HUES48 (cell line): Measurements from ENCODE around the gene SLC47A2.
"Not testable (repeated sequence)": the region's sequence is repeated elsewhere in the genome, so short reads cannot be mapped to it uniquely, and the experiment has no call there.

Experiments used
- H3K27ac ChIP-seq: one replicate; pipeline ENCODE4 v1.7.0; 2013; ENCODE audit warnings: low read depth, low read length, inconsistent platforms
- H3K27me3 ChIP-seq: 2 replicates; pipeline ENCODE4 v1.6.1; 2013; ENCODE audit warnings: mild to moderate bottlenecking, low read length; ENCODE audit not compliant: control insufficient read depth, insufficient read depth
- H3K36me3 ChIP-seq: 2 replicates; pipeline ENCODE4 v1.6.1; 2013; ENCODE audit warnings: low read length; ENCODE audit not compliant: control insufficient read depth, insufficient read depth
- H3K4me1 ChIP-seq: 2 replicates; pipeline ENCODE4 v1.6.1; 2013; ENCODE audit warnings: mild to moderate bottlenecking, low read length; ENCODE audit not compliant: control insufficient read depth, insufficient read depth
- H3K4me3 ChIP-seq: 2 replicates; pipeline ENCODE4 v1.5.1; 2013; ENCODE audit warnings: mild to moderate bottlenecking, low read depth, low read length
- H3K9ac ChIP-seq: 2 replicates; pipeline ENCODE4 v1.6.1; 2013; ENCODE audit warnings: mild to moderate bottlenecking, low read depth, low read length, moderate library complexity
- H3K9me3 ChIP-seq: 2 replicates; pipeline ENCODE4 v1.6.1; 2013; ENCODE audit warnings: low read length; ENCODE audit not compliant: control insufficient read depth, insufficient read depth

The SLC47A2 gene

GRCh38 chr17:19716108-19717030 lies at the start of gene SLC47A2:
SLC47A2 (minus strand) TSS chr17:19716584; CDS start chr17:19716555, 29 bp downstream.
- Histone ChIP-seq H3K4me1 (no peaks in the 10 kb centered on the region), H3K36me3 (no peaks in the 10 kb centered on the region), H3K9ac (no peak within 1 kb of the TSS), H3K27ac (no peak within 1 kb of the TSS), H3K27me3 (no peaks in the 10 kb centered on the region), H3K4me3 (no peak within 1 kb of the TSS), H3K9me3 (no peaks in the 10 kb centered on the region)

- Histone ChIP-seq H3K9ac (no peak overlapping the region), H3K27ac (no peak overlapping the region), H3K27me3 (no peaks in the 10 kb centered on the region), H3K36me3 (no peaks in the 10 kb centered on the region), H3K9me3 (no peaks in the 10 kb centered on the region), H3K4me3 (no peak overlapping the region), H3K4me1 (no peaks in the 10 kb centered on the region)
Observed at GRCh38 chr17:19766016-19766415, 49.6 kb upstream of the SLC47A2 start.

GRCh38 chr17:19763991-19764390 lies 47.6 kb upstream of the SLC47A2 start:
- H3K36me3 ChIP-seq, H3K27ac ChIP-seq, H3K9ac ChIP-seq, H3K9me3 ChIP-seq, H3K4me3 ChIP-seq, H3K4me1 ChIP-seq, H3K27me3 ChIP-seq: not testable (repeated sequence)

GRCh38 chr17:19763416-19763815 lies 47.0 kb upstream of the SLC47A2 start:
- no peaks in the 10 kb centered on the region for H3K9me3 ChIP-seq
- no peak overlapping the region for H3K9ac ChIP-seq
- no peak overlapping the region for H3K4me3 ChIP-seq
- H3K36me3 ChIP-seq = no peaks in the 10 kb centered on the region
- H3K27me3 ChIP-seq = no peaks in the 10 kb centered on the region
- H3K4me1 ChIP-seq = no peaks in the 10 kb centered on the region
- H3K27ac ChIP-seq = no peak overlapping the region

- H3K9me3 ChIP-seq = no peaks in the 10 kb centered on the region
- H3K4me3 ChIP-seq = no peak overlapping the region
- H3K9ac ChIP-seq = no peak overlapping the region
Observed at GRCh38 chr17:19762515-19762961, 46.2 kb upstream of the SLC47A2 start.

GRCh38 chr17:19760746-19761145 lies 44.4 kb upstream of the SLC47A2 start:
- no peak overlapping the region for H3K9ac ChIP-seq
- H3K27me3 ChIP-seq = no peaks in the 10 kb centered on the region
- H3K4me3 ChIP-seq = no peak overlapping the region
- no peaks in the 10 kb centered on the region for H3K4me1 ChIP-seq
- H3K9me3 ChIP-seq = no peaks in the 10 kb centered on the region
- no peak overlapping the region for H3K27ac ChIP-seq
- H3K36me3 ChIP-seq = no peaks in the 10 kb centered on the region

More at GRCh38 chr17:19762515-19762961, 46.2 kb upstream of the SLC47A2 start:
- H3K27ac ChIP-seq = no peak overlapping the region
- H3K27me3 ChIP-seq = no peaks in the 10 kb centered on the region
- H3K36me3 ChIP-seq = no peaks in the 10 kb centered on the region
- H3K4me1 ChIP-seq = no peaks in the 10 kb centered on the region

- Histone ChIP-seq H3K27ac (no peak overlapping the region), H3K4me3 (no peak overlapping the region), H3K9ac (no peak overlapping the region)
Observed at GRCh38 chr17:19759568-19760549, 43.5 kb upstream of the SLC47A2 start.

GRCh38 chr17:19757536-19758180 lies 41.3 kb upstream of the SLC47A2 start:
- no peak overlapping the region for H3K27ac ChIP-seq
- no peaks in the 10 kb centered on the region for H3K36me3 ChIP-seq
- H3K4me3 ChIP-seq = no peak overlapping the region
- no peak overlapping the region for H3K9ac ChIP-seq
- no peaks in the 10 kb centered on the region for H3K9me3 ChIP-seq
- H3K27me3 ChIP-seq = no peaks in the 10 kb centered on the region
- H3K4me1 ChIP-seq = no peaks in the 10 kb centered on the region

More at GRCh38 chr17:19759568-19760549, 43.5 kb upstream of the SLC47A2 start:
- no peaks in the 10 kb centered on the region for H3K9me3 ChIP-seq
- no peaks in the 10 kb centered on the region for H3K36me3 ChIP-seq
- H3K4me1 ChIP-seq = no peaks in the 10 kb centered on the region
- no peaks in the 10 kb centered on the region for H3K27me3 ChIP-seq

GRCh38 chr17:19756546-19756945 lies 40.2 kb upstream of the SLC47A2 start:
- Histone ChIP-seq H3K9ac (no peak overlapping the region), H3K4me3 (no peak overlapping the region), H3K9me3 (no peaks in the 10 kb centered on the region), H3K27ac (no peak overlapping the region), H3K27me3 (no peaks in the 10 kb centered on the region), H3K4me1 (no peaks in the 10 kb centered on the region), H3K36me3 (no peaks in the 10 kb centered on the region)

GRCh38 chr17:19755821-19756510 lies 39.6 kb upstream of the SLC47A2 start:
- Histone ChIP-seq H3K9me3 (no peaks in the 10 kb centered on the region), H3K36me3 (no peaks in the 10 kb centered on the region), H3K27me3 (no peaks in the 10 kb centered on the region), H3K4me1 (no peaks in the 10 kb centered on the region), H3K9ac (no peak overlapping the region), H3K4me3 (no peak overlapping the region), H3K27ac (no peak overlapping the region)
